SK-N-MC (cell line): ENCODE measurements around the gene WRAP73.

Experiments
- DNase-seq: peaks from one replicate; pipeline ENCODE4 v3.0.0-alpha.2; 2011; ENCODE audit warnings: low read depth, low spot score
- H3K27ac ChIP-seq: fragments of 200-600 bp; sonication (generic); 2 replicates; pipeline ENCODE4 v1.5.1; 2016; ENCODE audit warnings: mixed run types
- H3K36me3 ChIP-seq: fragments of 200-600 bp; sonication (generic); 2 replicates; pipeline ENCODE4 v1.6.1; 2017; ENCODE audit warnings: antibody characterized with exemption, low read length, mixed read lengths; ENCODE audit not compliant: insufficient read depth
- H3K4me3 ChIP-seq: fragments of 200-600 bp; sonication (generic); 2 replicates; pipeline ENCODE4 v1.5.1; 2016
- H3K9ac ChIP-seq: fragments of 200-600 bp; sonication (generic); 2 replicates; pipeline ENCODE4 v1.8.0; 2017; ENCODE audit warnings: mixed run types, mixed read lengths; ENCODE audit not compliant: insufficient read length
- H3K9me3 ChIP-seq: fragments of 200-600 bp; sonication (generic); 2 replicates; pipeline ENCODE4 v1.6.1; 2017; ENCODE audit warnings: low read depth, mild to moderate bottlenecking, antibody characterized with exemption, low read length, moderate library complexity, mixed read lengths
- EZH2 ChIP-seq: fragments of 200-600 bp; sonication (generic); IDR thresholded peaks from one replicate; pipeline ENCODE4 v1.6.1; 2017; ENCODE audit warnings: antibody characterized with exemption
- FOXP2 ChIP-seq: optimal IDR thresholded peaks from 2 replicates; pipeline ENCODE3; 2011; ENCODE audit warnings: mild to moderate bottlenecking, moderate library complexity; ENCODE audit not compliant: insufficient read depth; ENCODE audit errors: extremely low read length, control extremely low read depth
- POLR2AphosphoS5 ChIP-seq: IDR thresholded peaks from 2 replicates; pipeline ENCODE4 v1.6.1; 2012; ENCODE audit warnings: mild to moderate bottlenecking, low read depth, low read length, borderline replicate concordance

WRAP73 gene

DNA sequence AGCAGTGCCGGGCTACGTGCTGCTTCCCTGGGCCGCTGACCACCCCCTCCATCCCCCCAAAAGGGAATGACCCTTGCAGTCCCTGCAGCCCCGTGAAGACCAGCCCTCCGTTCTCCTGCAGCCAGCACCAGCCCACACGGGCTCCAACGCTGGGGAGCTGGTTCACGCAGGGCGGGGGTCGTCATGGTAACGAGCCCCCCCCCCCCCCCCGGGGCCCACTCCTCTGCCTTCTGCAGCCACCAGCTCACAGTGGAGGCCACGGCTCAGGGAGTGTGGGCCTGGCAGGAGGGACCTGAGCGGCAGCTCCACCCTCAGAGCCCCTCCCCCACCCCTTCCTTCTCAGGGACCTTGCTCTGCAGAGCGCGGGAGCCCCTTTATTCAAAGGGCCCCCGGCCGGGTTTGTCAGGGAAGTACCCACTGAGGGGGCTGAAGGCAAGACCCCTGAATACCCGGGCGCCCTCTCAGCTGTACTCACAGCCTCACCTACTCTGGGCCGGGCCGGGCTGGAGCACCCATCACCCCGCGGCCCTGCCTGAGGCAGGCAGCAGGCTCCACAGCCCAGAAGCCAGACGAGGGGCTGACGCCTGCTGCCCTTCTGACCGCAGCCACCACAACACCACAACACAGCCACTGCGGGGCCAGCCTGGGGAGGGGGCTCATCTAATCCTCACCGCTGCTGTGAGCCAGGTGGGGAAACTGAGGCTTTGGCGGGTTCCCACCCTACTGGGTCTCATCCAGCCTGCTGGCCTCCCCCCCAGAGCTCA is 51.2 kb downstream of the WRAP73 start:
- H3K27ac ChIP-seq: no peak overlapping the region

DNA sequence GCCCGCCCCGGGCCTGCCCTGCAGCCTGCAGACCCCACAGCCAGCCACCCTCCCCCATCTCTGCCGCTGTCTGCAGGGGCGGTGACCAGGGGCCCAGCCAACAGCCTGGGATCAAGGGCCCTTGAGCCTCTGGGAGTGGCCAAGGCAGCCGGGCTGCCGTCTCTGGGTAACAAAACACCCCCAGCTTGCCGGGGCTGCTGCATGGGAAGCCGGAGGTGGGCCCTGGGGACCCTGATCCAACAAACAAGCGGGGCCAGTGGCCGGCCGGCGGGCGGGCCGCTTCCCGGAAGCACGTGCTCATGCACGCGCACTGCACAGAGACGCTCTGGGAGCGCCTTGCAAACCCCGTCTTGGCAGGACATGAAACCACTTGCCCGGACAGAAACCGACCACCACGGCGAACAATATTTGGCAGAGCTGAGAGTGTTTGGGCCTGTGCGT is 51.8 kb downstream of the WRAP73 start:
- TF ChIP-seq POLR2AphosphoS5 (no peak), EZH2 (no peak), FOXP2 (no peak)
- Histone ChIP-seq H3K9me3 (no peaks in the 10 kb centered on the region), H3K36me3 (no peaks in the 10 kb centered on the region), H3K9ac (no peak overlapping the region), H3K4me3 (no peak overlapping the region), H3K27ac (no peak overlapping the region)
- no peak for DNase-seq

More for the DNA sequence above, 51.2 kb downstream of the WRAP73 start:
- no peak for DNase-seq
- TF ChIP-seq EZH2 (no peak), POLR2AphosphoS5 (no peak), FOXP2 (no peak)
- Histone ChIP-seq H3K4me3 (no peak overlapping the region), H3K9me3 (no peaks in the 10 kb centered on the region), H3K36me3 (no peaks in the 10 kb centered on the region), H3K9ac (no peak overlapping the region)

DNA sequence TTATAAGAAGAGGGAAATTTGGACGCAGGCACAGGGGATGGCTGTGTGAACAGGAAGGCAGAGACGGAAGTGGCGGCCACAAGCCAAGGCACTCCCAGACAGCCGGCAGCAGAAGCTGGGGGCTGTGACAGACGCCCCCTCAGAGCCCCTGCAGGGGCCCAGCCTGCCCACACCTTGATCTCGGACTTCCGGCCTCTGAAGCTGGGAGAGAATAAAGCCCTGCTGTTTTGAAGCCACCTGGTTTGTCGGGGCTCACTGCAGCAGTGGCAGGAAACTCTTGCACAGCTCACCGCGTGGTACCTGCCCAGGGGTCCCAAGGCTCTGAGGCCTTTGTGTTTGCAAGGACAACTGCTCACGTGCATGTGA is 52.3 kb downstream of the WRAP73 start:
- Histone ChIP-seq H3K9me3 (no peaks in the 10 kb centered on the region), H3K27ac (no peak overlapping the region), H3K4me3 (no peak overlapping the region), H3K9ac (no peak overlapping the region), H3K36me3 (no peaks in the 10 kb centered on the region)
- no peak for DNase-seq
- TF ChIP-seq POLR2AphosphoS5 (no peak), FOXP2 (no peak), EZH2 (no peak)

DNA sequence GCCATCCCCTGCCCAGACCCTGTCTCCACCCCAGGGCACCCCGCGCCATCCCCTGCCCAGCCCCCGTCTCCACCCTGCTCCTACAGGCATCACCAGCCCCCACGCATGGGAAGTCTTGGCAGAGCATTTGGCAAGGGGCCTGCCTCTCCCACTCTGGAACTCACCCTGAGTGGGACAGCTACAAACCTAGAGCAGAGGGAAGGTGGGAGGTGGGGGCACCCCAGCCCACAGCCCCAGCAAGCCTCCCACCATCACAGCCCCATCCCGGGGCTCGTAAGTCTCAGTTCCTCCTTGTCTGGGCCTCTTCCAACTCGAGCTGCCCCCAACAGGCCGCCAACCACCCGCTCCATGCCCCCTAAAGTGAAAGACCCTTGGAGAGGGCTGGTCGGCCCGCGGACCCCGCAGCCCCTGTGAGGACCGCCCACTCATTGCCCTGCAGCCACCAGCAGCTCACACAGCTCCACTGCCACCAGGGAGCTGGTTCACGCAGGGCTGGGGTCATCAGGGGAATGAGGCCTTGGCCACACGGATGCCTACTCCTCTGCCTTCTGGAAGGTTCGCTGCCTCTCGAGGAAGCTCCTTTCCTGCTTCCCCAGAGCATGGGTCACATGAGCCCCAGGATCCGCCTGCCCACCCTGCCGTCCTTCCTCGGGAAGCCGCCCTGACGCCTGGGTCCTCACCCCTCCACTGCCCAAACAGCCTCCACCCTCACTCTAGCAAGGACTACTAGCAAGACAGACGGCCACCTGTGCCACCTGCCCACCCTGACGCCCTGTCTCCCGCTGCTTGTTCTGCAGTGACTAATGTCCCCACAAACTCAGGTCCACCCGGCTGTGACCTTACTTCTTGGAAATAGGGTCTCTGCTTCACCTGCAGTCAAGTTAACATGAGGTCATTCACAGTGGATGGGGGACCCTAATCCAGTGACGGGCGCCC is 53.0 kb downstream of the WRAP73 start:
- TF ChIP-seq EZH2 (no peak), POLR2AphosphoS5 (no peak), FOXP2 (no peak)
- Histone ChIP-seq H3K27ac (no peak overlapping the region), H3K4me3 (no peak overlapping the region), H3K9me3 (no peaks in the 10 kb centered on the region), H3K36me3 (no peaks in the 10 kb centered on the region), H3K9ac (no peak overlapping the region)
- no peak for DNase-seq

DNA sequence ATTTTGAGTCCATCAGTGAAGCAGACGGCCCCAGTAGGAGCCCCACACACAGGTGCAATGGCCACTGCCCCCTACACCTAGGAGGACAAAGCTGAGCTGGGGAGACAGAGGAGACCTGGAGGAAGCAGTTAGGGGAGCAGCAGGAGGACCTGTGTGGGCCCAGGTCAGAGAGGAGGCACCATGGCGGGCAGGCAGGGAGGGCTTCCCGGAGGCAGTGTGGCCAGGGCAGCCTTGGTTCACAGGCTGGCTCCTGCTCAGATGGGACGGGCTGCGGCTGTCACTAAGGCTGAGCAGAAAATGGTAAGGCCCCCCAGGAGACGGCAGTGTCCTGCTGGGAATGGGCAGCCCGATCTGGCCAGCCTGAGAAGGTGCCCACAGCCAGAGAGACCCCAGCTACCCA is 54.0 kb downstream of the WRAP73 start:
- no peaks in the 10 kb centered on the region for H3K36me3 ChIP-seq

DNA sequence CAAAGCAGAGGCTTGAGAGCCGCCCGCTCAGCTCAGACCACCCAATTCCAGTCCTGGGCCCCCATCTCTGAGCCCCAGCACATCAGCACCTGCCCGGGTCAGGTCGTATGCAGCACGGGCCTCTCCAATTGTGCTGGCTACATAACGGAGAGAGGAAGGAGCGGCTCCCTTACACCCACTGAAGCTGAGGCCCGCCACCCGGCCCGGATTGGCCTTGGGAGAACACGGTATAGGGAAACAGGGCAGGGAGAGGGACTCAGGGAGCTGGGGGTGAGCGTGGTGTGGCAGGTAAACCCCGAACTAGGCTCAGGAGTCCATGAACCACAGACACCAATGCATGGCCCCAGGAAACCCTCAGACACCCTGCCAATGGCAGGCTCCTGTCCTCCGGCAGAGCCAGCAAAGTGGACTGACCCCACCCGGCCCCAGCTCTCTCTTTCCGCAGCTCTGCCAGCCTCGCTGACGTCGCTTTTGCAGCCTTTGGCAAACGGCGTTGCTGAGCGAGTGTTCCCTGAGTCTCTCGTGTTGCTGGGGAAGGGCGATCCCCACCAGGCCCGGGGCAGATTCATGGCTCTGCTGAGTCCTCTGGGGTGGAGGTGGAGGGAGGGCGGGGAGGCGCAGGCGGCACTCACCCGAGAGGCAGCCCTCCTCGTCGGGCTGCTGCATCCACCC is 55.1 kb downstream of the WRAP73 start:
- DNase-seq: no peak
- no peaks in the 10 kb centered on the region for H3K36me3 ChIP-seq
- no peaks in the 10 kb centered on the region for H3K9me3 ChIP-seq
- H3K9ac ChIP-seq: no peak overlapping the region
- H3K4me3 ChIP-seq: no peak overlapping the region
- TF ChIP-seq EZH2 (no peak), FOXP2 (no peak), POLR2AphosphoS5 (no peak)
- no peak overlapping the region for H3K27ac ChIP-seq

More for the DNA sequence above, 54.0 kb downstream of the WRAP73 start:
- Histone ChIP-seq H3K9me3 (no peaks in the 10 kb centered on the region), H3K27ac (no peak overlapping the region), H3K9ac (no peak overlapping the region), H3K4me3 (no peak overlapping the region)
- DNase-seq: no peak
- TF ChIP-seq FOXP2: no peak
- TF ChIP-seq POLR2AphosphoS5: no peak
- TF ChIP-seq EZH2: no peak

DNA sequence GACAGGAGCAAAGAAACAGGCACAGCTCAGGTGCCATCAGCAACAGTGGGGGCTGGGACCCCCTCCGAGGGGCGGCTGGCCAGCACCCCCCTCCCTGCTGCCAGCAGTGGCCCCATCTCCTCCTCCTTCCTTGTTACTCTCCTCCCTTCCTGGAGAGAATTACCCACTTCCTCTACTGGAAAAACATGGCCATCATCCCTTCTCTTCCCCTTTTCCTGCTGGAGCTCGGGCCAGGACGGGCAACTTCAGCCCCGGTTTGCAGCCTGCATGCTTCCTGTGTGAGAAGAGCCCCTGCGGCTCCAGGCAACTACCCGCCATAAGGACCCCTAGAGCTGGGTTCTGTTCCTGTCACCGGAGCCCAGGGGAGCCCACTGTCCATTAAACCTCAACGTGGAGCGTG is 56.2 kb downstream of the WRAP73 start:
- TF ChIP-seq POLR2AphosphoS5 (no peak), FOXP2 (no peak), EZH2 (no peak)
- no peak for DNase-seq
- Histone ChIP-seq H3K27ac (no peak overlapping the region), H3K9me3 (no peaks in the 10 kb centered on the region), H3K36me3 (no peaks in the 10 kb centered on the region), H3K9ac (no peak overlapping the region), H3K4me3 (no peak overlapping the region)

DNA sequence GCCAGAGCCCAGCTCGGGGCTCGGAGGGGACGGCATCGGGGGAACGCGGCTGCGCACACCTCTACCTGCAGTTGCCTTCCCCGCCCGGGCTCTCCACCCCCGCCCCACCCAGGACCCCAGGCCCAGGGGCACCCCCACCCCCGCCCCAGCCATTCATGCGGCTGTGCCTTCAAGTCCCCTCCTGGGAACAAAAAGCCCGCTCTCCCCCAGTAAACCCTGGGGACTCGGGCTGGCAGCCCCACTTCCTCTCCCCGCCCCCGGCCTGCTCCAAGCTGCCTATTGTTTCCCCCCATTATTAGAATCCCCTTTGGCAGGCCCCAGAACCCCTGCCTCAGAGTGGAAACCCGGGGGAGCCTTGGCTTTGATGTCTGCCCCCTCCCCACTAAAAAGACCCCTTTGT is 56.6 kb downstream of the WRAP73 start:
- DNase-seq: no peak
- H3K27ac ChIP-seq: no peak overlapping the region

More for the DNA sequence above, 56.6 kb downstream of the WRAP73 start:
- H3K9ac ChIP-seq: no peak overlapping the region
- no peak overlapping the region for H3K4me3 ChIP-seq
- H3K36me3 ChIP-seq: no peaks in the 10 kb centered on the region
- TF ChIP-seq FOXP2 (no peak), EZH2 (no peak), POLR2AphosphoS5 (no peak)
- no peaks in the 10 kb centered on the region for H3K9me3 ChIP-seq
